Nephron (organoid): Measurements from ENCODE around the gene HOXD11.

ENCODE experiments used
- H3K27ac Mint-ChIP-seq, 3 experiments: 2 replicates each; pipeline ENCODE4 v1.8.0; 2020; ENCODE audit warnings: mixed read lengths in 3 of 3, mild to moderate bottlenecking in 2 of 3, moderate library complexity in 1 of 3
- H3K27me3 Mint-ChIP-seq: 2 replicates; pipeline ENCODE4 v1.8.0; 2021; ENCODE audit warnings: low read depth, mild to moderate bottlenecking, moderate library complexity, mixed read lengths
- H3K36me3 Mint-ChIP-seq: 2 replicates; pipeline ENCODE4 v1.8.0; 2020; ENCODE audit warnings: low read depth, mixed read lengths
- H3K4me1 Mint-ChIP-seq: 2 replicates; pipeline ENCODE4 v1.8.0; 2020; ENCODE audit warnings: mixed read lengths
- H3K4me3 Mint-ChIP-seq, 3 experiments: 2 replicates each; pipeline ENCODE4 v1.8.0; 2020; ENCODE audit warnings: mild to moderate bottlenecking in 3 of 3, mixed read lengths in 3 of 3, moderate library complexity in 2 of 3
- H3K9me3 Mint-ChIP-seq: 2 replicates; pipeline ENCODE4 v1.8.0; 2020; ENCODE audit warnings: mixed read lengths
- CTCF ChIP-seq, 3 experiments: fragments of 200-600 bp; sonication (generic); IDR thresholded peaks; one replicate each; pipeline ENCODE4 v1.5.0; 2021; ENCODE audit warnings: antibody characterized with exemption in 3 of 3; ENCODE audit not compliant: unreplicated experiment in 3 of 3

Gene HOXD11

DNA sequence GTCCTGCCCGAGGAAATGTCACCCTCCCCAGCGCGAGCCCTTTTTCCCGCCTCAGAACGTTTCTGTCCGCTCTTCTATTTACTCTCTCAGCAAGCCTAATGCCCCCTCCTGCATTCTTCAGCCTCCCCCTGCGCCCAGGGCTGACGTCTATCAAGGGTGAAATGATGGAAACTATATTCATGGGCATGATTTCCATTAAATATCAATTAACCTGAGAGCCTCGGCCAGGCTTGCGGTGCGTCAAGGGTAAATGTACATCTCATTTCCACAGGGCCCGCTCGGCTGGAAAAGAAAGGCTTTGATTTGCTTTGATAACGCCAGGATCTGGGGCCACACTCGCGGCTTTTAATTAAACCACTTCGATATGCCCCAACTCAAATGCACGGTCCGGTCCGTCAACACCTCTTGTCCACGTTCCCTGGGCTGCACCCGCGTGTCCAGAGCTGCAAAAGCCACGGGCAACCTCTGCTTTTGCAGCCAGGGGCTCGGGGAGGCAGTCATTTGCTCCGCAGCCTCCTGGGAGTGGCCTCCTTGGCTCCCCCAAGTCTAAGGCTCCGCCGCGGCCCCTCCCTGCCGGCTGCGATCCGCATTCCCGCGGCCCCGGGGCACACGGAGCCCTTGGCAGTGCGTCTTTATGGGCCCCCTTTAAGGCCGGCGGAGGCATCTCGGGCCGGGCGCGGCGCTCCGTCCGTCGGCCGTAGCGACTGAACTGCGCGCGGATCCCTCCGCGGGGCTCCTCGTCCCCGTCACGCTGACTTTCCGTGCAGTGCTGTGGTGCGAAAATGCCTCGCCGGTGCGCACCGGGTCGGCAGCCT is 22.1 kb downstream of the HOXD11 start, which contains the start of gene HOXD8:
HOXD8 (plus strand) TSS at position 724 of the 815 bp plus-strand sequence. CDS start 662 bp downstream, outside the sequence.
- H3K27me3 Mint-ChIP-seq: peaks cover 35% of the 10 kb centered on the region
- H3K9me3 Mint-ChIP-seq: no peaks in the 10 kb centered on the region
- H3K4me1 Mint-ChIP-seq: peaks cover 64% of the 10 kb centered on the region
- TF ChIP-seq CTCF (IDR thresholded peaks at IDR 0.05; ENCODE audit: unreplicated experiment in 3 of 3): no peak
- peak within 1 kb of the TSS; percentile 91 to 98 (median 97) for H3K4me3 Mint-ChIP-seq
- peak within 1 kb of the TSS; percentile 99 to 100 (median 100) for H3K27ac Mint-ChIP-seq
- H3K36me3 Mint-ChIP-seq: peaks cover 30% of the 10 kb centered on the region

- Mint-ChIP-seq H3K4me3 (peak overlapping the region; percentile 91 to 98 (median 95)), H3K27me3 (peaks cover 29% of the 10 kb centered on the region), H3K36me3 (peaks cover 24% of the 10 kb centered on the region), H3K9me3 (no peaks in the 10 kb centered on the region), H3K27ac (peak overlapping the region; percentile 99 to 100 (median 99)), H3K4me1 (peaks cover 68% of the 10 kb centered on the region)
- no peak for TF ChIP-seq CTCF (IDR thresholded peaks at IDR 0.05; ENCODE audit: unreplicated experiment in 3 of 3)
These were observed 22.7 kb downstream of the HOXD11 start for GRCh38 chr2:176129813-176130146.

DNA sequence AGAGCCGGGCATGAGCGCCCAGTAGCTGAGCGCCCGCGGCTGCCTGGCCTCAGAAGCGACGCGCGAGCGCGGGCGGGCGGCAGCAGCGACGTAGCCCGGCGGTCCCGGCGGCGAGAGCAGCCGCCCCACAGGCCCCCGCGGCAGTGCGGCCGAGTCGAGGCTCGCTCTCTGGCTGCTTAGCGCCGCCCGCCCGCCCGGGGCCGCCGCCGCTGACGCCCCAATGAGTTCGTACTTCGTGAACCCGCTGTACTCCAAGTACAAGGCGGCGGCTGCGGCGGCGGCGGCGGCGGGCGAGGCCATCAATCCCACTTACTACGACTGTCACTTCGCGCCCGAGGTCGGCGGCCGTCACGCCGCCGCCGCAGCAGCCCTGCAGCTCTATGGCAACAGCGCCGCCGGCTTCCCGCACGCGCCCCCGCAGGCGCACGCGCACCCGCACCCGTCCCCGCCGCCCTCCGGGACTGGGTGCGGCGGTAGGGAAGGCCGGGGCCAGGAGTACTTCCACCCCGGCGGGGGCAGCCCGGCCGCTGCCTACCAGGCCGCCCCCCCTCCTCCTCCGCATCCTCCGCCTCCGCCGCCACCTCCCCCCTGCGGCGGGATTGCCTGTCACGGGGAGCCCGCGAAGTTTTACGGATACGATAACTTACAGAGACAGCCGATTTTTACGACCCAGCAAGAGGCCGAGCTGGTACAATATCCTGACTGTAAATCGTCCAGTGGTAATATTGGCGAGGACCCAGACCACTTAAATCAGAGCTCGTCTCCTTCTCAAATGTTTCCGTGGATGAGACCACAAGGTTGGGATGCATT is 23.3 kb downstream of the HOXD11 start:
- H3K4me3 Mint-ChIP-seq: peak overlapping the region; percentile 89 to 97 (median 97)
- peaks cover 69% of the 10 kb centered on the region for H3K4me1 Mint-ChIP-seq
- peaks cover 25% of the 10 kb centered on the region for H3K27me3 Mint-ChIP-seq

GRCh38 chr2:176130957-176131847 is 24.1 kb downstream of the HOXD11 start:
- H3K27ac Mint-ChIP-seq: peak overlapping the region; percentile 99 to 100 (median 99)
- no peak for TF ChIP-seq CTCF (IDR thresholded peaks at IDR 0.05; ENCODE audit: unreplicated experiment in 3 of 3)

More for the DNA sequence above, 23.3 kb downstream of the HOXD11 start:
- H3K36me3 Mint-ChIP-seq: peaks cover 20% of the 10 kb centered on the region
- no peak for TF ChIP-seq CTCF (IDR thresholded peaks at IDR 0.05; ENCODE audit: unreplicated experiment in 3 of 3)
- no peaks in the 10 kb centered on the region for H3K9me3 Mint-ChIP-seq
- peak overlapping the region; percentile 99 to 100 (median 100) for H3K27ac Mint-ChIP-seq

DNA sequence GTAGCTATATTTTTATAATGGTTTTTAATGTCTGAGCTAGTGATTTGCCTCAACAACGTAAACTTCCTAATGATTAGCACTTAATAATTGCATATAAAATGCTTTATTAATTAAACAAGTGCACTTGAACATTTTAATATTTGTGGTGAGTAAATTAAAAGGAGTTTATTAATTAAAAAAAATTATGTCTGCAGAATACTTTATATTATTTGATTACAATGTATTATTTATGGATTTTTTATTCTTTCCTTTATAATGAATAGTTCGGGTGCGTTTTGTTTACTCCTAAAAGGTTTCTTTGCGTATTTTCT is 24.7 kb downstream of the HOXD11 start:
- Mint-ChIP-seq H3K27me3 (peaks cover 17% of the 10 kb centered on the region), H3K4me1 (peaks cover 60% of the 10 kb centered on the region), H3K4me3 (peak overlapping the region; percentile 89 to 97 (median 97)), H3K36me3 (peaks cover 15% of the 10 kb centered on the region), H3K9me3 (no peaks in the 10 kb centered on the region), H3K27ac (peak overlapping the region; percentile 99 to 100 (median 99))
- TF ChIP-seq CTCF (IDR thresholded peaks at IDR 0.05; ENCODE audit: unreplicated experiment in 3 of 3): no peak

More at GRCh38 chr2:176130957-176131847, 24.1 kb downstream of the HOXD11 start:
- H3K4me1 Mint-ChIP-seq: peaks cover 66% of the 10 kb centered on the region
- H3K9me3 Mint-ChIP-seq: no peaks in the 10 kb centered on the region
- H3K27me3 Mint-ChIP-seq: peaks cover 17% of the 10 kb centered on the region
- peak overlapping the region; percentile 89 to 97 (median 97) for H3K4me3 Mint-ChIP-seq
- peaks cover 15% of the 10 kb centered on the region for H3K36me3 Mint-ChIP-seq
